ENCODE results near the gene SRSF7.
"Not testable (repeated sequence)": the region's sequence is repeated elsewhere in the genome, so short reads cannot be mapped to it uniquely, and the experiment has no call there.

Gene SRSF7

GRCh38 chr2:38754049-38754448 lies 2.9 kb upstream of the SRSF7 start:
- DNase-seq (ENCODE audit: low read depth in 2 of 2), result no peak

GRCh38 chr2:38751596-38752410 lies 642 bp upstream of the SRSF7 start:
- DNase-seq (ENCODE audit: low read depth in 2 of 2), result no peak

- DNase-seq (ENCODE audit: low read depth in 2 of 2), result peak; percentile 30 to 60
Observed at GRCh38 chr2:38750011-38750890, 910 bp downstream of the SRSF7 start.

DNA sequence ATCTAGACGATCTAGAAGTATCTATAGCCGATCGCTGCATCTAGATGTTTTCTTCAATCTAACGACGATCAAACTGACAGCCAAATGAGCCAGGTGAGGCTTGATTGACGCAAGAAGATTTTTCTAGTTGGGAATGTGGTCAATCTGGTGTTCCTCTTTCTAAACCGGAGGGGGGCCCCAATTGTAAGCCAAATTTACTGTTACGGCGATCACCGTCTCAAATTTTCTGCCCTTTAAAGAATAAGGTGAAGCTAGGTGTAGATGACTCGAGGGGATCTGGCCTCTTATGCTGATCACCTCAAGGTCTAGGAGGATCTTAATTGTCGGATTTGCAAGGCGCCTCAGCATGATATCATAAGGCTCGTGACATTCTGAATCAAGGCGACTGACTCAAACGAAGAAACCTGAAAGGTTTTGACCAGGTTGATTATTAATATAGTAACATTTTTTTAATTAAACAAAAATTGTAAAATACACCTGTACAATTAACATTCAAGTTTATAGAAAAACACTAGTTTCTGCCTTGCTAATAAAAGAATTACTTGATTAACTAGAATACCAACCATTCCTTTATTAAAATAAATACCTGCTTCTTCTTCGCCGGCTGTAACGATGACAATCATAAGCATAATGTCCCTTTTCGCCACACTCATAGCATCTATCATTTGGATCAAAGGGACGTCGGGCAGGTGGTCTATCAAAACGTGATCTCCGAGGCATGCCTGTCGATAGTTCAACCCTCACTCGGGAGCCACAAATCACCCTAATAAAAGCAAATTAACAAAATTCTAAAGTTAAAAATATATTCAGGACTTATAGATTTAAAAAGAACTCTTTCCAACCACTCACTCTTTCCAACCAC lies 2.0 kb downstream of the SRSF7 start:
- DNase-seq (ENCODE audit: low read depth in 2 of 2), result no peak

- no peak for DNase-seq (ENCODE audit: low read depth in 2 of 2)
Observed at GRCh38 chr2:38748391-38748790, 2.8 kb downstream of the SRSF7 start.

- no peak for DNase-seq (ENCODE audit: low read depth in 2 of 2)
Observed at GRCh38 chr2:38747819-38748218, 3.3 kb downstream of the SRSF7 start.

- DNase-seq (ENCODE audit: low read depth in 2 of 2), result no peak
Observed at GRCh38 chr2:38747007-38747424, 4.1 kb downstream of the SRSF7 start.

DNA sequence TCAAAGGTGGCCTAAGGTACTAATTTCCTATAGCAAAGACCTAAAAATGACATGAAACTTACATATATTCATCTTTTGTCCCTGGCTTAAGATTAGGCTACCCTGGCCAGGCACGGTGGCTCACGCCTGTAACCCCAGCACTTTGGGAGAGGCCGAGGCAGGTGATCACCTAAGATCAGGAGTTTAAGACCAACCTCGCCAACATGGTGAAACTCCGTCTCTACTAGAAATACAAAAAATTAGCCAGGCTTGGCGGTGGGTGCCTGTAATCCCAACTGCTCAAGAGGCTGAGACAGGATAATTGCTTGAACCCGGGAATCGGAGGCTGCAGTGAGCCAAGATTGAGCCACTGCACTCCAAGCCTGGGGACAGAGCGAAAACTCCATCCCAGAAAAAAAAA lies 5.9 kb downstream of the SRSF7 start:
- DNase-seq (ENCODE audit: low read depth in 2 of 2), result no peak

DNA sequence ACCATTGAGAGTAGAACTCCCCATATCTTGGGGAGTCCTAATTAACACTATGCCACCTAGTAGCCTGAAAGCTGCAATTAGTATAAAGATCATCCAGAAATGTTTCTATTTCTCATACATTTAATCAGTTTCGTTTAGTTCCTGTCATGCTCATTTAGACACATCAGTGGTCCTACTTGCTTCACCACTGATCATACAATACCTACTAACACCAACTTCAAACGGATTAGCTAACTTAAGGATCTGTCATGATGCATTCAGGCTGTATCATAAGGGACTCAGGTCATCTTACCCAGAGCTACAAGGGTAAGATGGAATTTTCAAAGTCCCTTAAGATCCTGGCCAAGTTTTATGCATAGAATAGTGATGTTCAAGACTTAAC lies 6.8 kb downstream of the SRSF7 start:
- no peak for DNase-seq (ENCODE audit: low read depth in 2 of 2)

GRCh38 chr2:38743672-38744398 lies 7.3 kb downstream of the SRSF7 start:
- no peak for DNase-seq (ENCODE audit: low read depth in 2 of 2)

DNA sequence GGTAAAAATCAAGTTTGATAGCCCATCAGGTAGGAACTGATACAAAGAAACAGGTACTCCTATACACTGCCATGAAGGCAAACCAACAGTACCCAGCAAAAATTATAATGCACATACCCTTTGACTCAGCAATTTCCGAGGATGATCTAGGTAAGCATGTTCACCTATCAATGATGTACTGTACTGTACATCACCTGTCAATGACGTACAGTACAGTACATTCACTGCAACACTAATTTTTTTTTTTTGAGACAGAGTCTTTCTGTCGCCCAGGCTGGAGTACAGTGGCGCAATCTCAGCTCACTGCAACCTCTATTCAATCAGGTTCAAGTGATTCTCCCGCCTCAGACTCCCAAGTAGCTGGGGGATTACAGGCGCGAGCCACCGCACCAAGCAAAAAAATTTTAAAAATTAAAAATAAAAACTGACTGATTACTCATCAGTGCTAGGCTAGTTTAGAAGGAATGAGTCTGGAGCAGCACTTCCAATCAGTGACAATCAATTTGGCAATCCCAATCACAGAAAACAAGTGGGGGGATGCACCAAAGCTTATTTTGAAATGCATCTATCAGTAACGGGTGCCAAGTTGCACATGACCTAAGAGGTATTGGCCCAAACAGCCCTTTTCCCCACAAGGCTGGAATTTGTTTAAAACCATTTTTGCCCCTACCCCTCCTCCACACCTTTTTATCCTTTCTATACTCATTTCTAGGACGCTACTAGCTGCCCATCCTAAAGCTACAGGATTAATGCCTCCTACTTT lies 8.2 kb downstream of the SRSF7 start:
- no peak for DNase-seq (ENCODE audit: low read depth in 2 of 2)

- DNase-seq (ENCODE audit: low read depth in 2 of 2), result no peak
Observed at GRCh38 chr2:38740851-38741731, 10.1 kb downstream of the SRSF7 start.

- DNase-seq (ENCODE audit: low read depth in 2 of 2), result no peak
Observed at GRCh38 chr2:38739524-38739923, 11.6 kb downstream of the SRSF7 start.

- no peak for DNase-seq (ENCODE audit: low read depth in 2 of 2)
Observed at GRCh38 chr2:38737925-38738324, 13.2 kb downstream of the SRSF7 start.

- DNase-seq (ENCODE audit: low read depth in 2 of 2), result not testable (repeated sequence)
Observed at GRCh38 chr2:38737000-38737698, 14.0 kb downstream of the SRSF7 start.

- no peak for DNase-seq (ENCODE audit: low read depth in 2 of 2)
Observed at GRCh38 chr2:38735999-38736320, 15.2 kb downstream of the SRSF7 start.

DNA sequence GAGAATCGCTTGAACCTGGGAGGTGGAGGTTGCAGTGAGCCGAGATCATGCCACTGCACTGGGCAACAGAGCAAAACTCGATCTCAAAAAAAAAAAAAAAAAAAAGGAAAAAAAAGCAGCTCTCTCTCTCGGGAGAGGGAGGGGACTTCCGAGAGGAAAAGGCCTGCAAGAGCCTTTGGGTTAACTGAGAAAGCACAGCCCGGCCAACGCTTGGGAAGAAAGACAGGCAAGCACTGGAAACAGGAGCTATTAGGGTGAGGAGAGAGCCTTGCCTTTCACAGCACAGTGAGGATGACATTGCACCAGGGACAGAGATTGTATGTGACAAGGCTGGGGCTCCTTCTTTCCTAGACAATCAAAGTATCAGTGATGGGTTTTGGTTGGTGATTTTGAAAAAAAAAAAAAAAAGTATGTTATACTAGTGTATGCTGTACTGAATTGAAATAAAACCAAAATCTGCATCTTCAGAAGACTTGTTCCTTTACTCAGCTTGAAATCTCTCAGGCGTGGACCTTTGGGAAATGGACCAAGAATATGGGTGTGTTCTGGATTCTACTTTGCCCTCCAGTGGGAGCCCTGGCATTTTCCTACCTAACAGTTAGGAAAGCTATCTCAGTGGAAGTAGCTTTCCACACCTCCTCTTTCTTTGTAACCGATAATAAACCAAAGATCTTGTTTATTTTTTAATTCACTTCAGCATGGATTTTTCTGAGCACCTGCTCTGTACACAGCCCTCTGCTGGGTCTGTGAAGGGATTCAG lies 16.7 kb downstream of the SRSF7 start:
- no peak for DNase-seq (ENCODE audit: low read depth in 2 of 2)

- no peak for DNase-seq (ENCODE audit: low read depth in 2 of 2)
Observed at GRCh38 chr2:38733300-38733971, 17.7 kb downstream of the SRSF7 start.
